ENCODE data around the gene BUD31. TPM values are rescaled to one million over a fixed set of nuclear protein-coding genes. Genes with fewer than 3 reads are reported as not detected.
"Not testable (repeated sequence)": the region's sequence is repeated elsewhere in the genome, so short reads cannot be mapped to it uniquely, and the experiment has no call there.

BUD31 gene
- total RNA-seq, 1 donor from 2014 or later: 108 TPM

DNA sequence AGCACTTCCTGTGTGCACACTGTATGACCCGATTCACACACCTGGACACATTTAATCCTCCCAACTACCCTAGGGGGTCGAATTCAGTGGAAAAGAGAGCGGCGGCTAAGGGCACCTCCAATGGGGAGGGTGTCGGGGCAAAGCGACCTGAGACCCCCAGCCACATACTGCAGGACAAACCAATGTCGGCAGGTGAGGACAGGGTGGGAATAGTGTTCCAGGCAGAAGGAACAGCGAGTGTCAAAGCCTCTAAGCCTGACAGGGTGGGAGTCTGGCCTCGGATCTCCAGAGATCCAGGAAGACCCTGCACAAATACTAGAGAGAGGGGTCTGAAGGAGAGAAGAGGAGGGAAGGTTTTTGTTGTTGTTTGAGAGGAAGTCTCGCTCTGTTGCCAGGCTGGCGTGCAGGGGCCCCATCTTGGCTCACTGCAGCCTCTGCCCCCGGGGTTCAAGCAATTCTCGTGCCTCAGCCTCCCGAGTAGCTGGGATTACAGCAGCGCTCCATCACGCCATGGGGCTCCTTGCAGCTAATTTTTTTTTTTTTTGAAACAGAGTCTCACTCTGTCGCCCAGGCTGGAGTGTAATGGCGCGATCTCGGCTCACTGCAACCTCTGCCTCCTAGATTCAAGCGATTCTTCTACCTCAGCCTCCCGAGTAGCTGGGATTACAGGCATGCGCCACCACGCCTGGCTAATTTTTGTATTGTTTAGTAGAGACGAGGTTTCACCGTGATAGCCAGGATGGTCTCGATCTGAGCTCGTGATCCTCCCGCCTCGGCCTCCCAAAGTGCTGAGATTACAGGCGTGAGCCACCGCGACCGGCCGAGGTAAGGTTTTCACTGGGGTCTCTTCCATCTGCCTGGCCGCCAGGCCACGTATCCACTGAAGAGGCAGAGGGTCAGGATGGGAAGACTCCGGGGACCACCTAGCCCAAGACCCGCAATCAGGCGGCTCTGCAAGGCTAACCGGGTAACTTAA, 35.4 kb upstream of the BUD31 start:
- TF ChIP-seq, protein P1, sequence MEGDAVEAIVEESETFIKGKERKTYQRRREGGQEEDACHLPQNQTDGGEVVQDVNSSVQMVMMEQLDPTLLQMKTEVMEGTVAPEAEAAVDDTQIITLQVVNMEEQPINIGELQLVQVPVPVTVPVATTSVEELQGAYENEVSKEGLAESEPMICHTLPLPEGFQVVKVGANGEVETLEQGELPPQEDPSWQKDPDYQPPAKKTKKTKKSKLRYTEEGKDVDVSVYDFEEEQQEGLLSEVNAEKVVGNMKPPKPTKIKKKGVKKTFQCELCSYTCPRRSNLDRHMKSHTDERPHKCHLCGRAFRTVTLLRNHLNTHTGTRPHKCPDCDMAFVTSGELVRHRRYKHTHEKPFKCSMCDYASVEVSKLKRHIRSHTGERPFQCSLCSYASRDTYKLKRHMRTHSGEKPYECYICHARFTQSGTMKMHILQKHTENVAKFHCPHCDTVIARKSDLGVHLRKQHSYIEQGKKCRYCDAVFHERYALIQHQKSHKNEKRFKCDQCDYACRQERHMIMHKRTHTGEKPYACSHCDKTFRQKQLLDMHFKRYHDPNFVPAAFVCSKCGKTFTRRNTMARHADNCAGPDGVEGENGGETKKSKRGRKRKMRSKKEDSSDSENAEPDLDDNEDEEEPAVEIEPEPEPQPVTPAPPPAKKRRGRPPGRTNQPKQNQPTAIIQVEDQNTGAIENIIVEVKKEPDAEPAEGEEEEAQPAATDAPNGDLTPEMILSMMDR (conservative IDR thresholded peaks at IDR 0.05): no peak
- Mint-ChIP-seq H3K36me3 (ENCODE audit: low read depth) (peaks cover 4% of the 10 kb centered on the region), H3K9me3 (no peaks in the 10 kb centered on the region), H3K27me3 (ENCODE audit: low read depth) (peaks cover 5% of the 10 kb centered on the region), H3K27ac (ENCODE audit: unreplicated experiment) (no peak overlapping the region), H3K4me1 (peaks cover 13% of the 10 kb centered on the region), H3K4me3 (peak overlapping the region; percentile 89)
- no peak for DNase-seq (ENCODE audit: low read depth, low spot score)

DNA sequence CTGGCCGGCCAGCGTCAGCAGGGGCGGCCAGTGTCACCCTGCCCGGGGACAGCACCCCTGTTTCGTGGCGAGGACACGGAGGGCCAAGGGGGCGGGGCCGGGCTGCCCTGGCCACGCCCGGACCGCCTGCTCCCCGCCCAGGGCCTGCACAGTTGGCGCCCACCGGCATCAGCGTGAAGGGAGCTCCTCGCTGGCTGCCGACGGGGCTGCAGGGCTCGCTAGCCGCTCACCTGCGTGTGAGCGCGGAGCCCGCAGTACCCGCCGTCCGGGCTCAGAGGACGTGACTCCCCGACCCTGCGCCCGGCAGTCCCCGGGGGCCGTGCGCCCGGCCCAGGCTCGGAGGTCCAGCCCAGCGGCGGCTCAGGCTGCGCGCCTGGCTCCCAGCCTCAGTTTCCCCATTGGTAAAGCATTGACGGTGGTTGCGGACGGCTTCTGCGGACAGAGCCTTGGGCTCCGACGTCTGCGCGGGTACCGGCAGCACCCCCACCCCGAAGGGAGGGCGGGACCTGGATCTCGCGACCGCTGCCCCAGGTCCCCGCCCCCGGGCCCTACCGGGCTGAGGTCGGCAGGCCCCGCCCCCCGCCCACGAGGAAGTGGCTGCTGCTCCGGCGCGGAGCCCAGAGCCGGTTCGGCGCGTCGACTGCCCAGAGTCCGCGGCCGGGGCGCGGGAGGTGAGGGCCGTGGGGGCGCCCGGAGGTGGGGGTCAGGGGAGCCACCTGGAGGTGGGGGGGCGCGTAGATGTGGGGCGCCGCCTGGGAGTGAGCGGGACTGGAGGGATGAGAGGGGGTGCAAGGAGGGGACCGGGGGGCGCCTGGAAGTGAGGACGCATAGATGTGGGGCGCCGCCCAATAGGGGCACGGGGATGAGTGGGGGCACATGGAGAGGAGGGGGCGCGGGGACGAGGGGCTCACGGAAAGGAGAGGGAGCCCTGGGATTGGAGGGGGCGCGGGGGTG, 34.4 kb upstream of the BUD31 start, which contains the start of gene ARPC1B:
TSS of gene ARPC1B (plus strand) at position 620 of the 954 bp plus-strand sequence. CDS start 10,985 bp downstream, outside the sequence.
- H3K27ac Mint-ChIP-seq (ENCODE audit: unreplicated experiment): no peak within 1 kb of the TSS
- H3K4me3 Mint-ChIP-seq: peak within 1 kb of the TSS; percentile 89
- peaks cover 5% of the 10 kb centered on the region for H3K27me3 Mint-ChIP-seq (ENCODE audit: low read depth)
- H3K4me1 Mint-ChIP-seq: peaks cover 18% of the 10 kb centered on the region
- DNase-seq (ENCODE audit: low read depth, low spot score): peak; percentile 36
- H3K9me3 Mint-ChIP-seq: no peaks in the 10 kb centered on the region
- H3K36me3 Mint-ChIP-seq (ENCODE audit: low read depth): no peaks in the 10 kb centered on the region
- TF ChIP-seq, protein P1 (conservative IDR thresholded peaks at IDR 0.05): no peak

DNA sequence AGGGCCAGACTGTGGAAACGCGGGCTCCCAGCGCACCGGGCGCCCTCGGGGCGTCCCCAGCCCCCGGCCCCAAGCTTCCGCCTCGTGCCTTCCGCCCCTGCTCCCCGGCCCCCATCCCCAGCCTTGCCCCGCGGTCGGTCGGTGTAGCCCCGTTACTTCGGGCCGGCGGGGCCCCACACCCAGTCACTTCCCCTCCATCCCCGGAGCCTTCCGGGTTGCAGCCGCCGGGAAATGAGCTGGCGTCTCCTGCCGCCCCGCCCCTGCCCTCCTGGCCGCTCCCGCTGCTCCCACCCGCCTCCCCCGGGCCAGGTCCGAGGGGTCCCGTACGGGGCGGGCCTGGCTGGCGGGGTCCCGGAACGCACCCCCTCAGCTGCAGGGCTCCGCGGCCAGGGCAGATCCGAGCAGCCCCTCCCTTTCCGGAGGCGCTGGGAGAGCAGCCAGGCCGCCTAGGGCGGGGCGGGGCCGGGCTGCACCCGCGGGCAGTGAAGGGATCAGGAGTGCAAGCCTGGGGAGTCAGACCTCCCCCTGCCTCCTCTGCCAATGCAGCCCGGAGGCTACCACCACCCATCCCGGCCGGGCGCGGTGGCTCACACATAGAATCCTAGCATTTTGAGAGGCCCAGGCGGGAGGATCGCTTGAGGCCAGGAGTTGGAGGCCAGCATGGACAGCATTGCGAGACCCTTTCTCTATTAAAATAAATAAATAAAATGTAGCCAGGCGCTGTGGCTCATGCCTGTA, 33.5 kb upstream of the BUD31 start:
- H3K4me3 Mint-ChIP-seq: peak overlapping the region; percentile 31
- no peaks in the 10 kb centered on the region for H3K36me3 Mint-ChIP-seq (ENCODE audit: low read depth)
- H3K27ac Mint-ChIP-seq (ENCODE audit: unreplicated experiment): no peak overlapping the region
- peaks cover 24% of the 10 kb centered on the region for H3K4me1 Mint-ChIP-seq
- DNase-seq (ENCODE audit: low read depth, low spot score): peak; percentile 30
- TF ChIP-seq, protein P1 (conservative IDR thresholded peaks at IDR 0.05): no peak
- H3K9me3 Mint-ChIP-seq: no peaks in the 10 kb centered on the region
- peaks cover 5% of the 10 kb centered on the region for H3K27me3 Mint-ChIP-seq (ENCODE audit: low read depth)

DNA sequence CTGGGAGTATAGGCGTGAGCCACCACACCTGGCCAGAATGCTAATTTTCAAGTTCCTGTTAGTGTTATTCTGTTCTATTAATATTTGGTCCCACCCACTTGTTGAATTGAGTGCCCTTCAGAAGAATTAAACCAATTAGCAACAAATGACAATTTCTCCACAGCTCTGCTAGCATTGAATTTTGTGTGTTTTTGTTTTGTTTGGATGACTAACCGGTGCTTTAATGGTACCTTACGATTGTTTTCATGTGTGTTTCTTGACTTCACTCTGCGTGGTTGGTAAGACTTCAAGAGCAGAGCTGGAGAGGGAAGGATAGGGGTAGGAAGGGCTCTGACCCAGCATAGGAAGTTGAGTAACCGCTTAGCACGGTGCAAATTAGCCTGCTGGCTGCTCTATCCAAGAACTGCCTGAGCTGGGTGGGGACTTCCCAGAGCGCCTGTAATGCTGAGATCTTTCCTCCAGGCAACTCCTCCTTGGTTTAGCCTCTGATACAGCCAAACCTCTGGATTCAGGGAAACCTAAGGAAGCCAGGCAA, 29.7 kb upstream of the BUD31 start:
- H3K9me3 Mint-ChIP-seq: no peaks in the 10 kb centered on the region
- no peak for DNase-seq (ENCODE audit: low read depth, low spot score)
- no peak overlapping the region for H3K27ac Mint-ChIP-seq (ENCODE audit: unreplicated experiment)
- H3K4me3 Mint-ChIP-seq: peak overlapping the region; percentile 42
- peaks cover 20% of the 10 kb centered on the region for H3K4me1 Mint-ChIP-seq
- no peaks in the 10 kb centered on the region for H3K27me3 Mint-ChIP-seq (ENCODE audit: low read depth)
- TF ChIP-seq, protein P1 (conservative IDR thresholded peaks at IDR 0.05): no peak
- H3K36me3 Mint-ChIP-seq (ENCODE audit: low read depth): peaks cover 2% of the 10 kb centered on the region

DNA sequence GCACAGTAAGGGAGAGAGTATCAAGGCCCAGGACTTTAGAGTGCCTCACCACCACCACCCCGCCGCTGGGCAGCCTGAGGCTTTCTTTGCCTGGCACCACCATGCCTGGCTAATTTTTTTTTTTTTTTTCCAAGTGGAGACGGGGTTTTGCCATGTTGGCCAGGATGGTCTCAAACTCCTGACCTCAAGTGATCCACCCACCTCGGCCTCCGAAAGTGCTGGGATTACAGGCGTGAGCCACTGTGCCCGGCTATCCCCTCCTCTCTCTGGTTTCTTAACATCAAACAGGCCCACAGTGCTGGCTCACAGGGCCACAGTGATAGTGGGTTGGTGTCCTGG, 29.1 kb upstream of the BUD31 start:
- H3K27me3 Mint-ChIP-seq (ENCODE audit: low read depth); H3K9me3 Mint-ChIP-seq; DNase-seq (ENCODE audit: low read depth, low spot score); H3K36me3 Mint-ChIP-seq (ENCODE audit: low read depth); H3K27ac Mint-ChIP-seq (ENCODE audit: unreplicated experiment): not testable (repeated sequence)
- Mint-ChIP-seq H3K4me1 (peaks cover 20% of the 10 kb centered on the region), H3K4me3 (peak overlapping the region; percentile 38)
